Measurements from ENCODE around the gene SEC11A.
A peak's percentile ranks its signal among the peaks of the same experiment; 100 is the strongest.
"Not testable (repeated sequence)": the region's sequence is repeated elsewhere in the genome, so short reads cannot be mapped to it uniquely, and the experiment has no call there.

Gene SEC11A

GRCh38 chr15:84716036-84716732 lies at the start of gene SEC11A:
Gene SEC11A, minus strand, starts transcription at chr15:84716139. Its CDS starts 64 bp downstream, at chr15:84716075.
- DNase-seq = peak; percentile 42

GRCh38 chr15:84765675-84766074 lies 49.7 kb upstream of the SEC11A start:
- DNase-seq = no peak

- no peak for DNase-seq
Observed at GRCh38 chr15:84764989-84765388, 49.0 kb upstream of the SEC11A start.

DNA sequence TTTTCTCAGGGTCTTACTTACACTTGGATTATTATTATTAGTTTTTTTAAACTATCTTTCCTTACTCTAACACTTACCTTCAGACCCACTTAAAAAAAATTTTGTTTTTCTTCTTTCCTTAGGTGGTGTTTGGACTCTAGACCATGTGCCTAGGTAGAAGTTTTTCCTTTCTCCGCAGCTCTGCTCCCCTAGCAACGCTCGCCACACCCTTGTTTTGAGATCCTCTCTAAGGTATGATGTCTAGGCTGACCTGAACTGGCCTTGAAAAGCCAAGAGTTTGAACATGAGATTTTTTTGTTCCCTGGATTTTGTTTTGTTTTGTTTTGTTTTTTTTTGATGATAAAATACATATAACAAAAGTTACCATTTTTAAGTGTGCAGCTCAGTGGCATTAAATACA lies 48.6 kb upstream of the SEC11A start:
- DNase-seq = no peak

DNA sequence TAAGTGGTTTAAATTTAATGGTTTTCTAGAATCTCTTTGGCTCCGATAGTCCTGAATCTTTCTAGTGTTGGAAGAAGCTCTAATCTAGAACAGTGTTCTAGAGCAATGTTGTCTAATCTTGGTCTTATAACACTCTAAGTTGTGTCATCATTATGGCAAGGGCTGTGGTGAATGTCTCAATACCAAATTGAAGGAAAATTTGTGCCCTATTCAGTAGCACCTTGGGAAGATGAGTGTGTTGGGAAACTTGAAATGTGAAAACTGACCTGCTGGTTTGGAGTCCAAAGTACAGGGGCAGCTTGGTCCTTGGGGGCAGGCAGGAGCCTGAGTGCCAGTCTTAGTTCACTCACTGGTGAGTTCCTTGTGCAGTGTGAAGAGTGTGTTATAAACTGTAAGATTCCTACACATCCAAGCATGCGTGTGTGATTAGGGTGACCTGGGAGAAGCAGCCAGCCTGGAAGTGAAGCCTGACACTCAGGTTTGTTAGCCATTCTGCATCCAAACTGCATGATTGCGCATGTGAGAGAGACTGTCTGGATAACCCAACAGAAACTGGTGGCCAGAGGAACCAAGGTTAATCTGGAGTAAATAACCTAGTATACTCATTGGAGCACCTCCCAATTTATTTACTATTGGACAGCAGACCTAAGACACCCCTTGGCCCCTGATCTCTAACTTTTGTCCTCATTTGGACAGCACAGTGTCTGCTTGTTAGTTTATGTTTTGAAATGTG lies 47.1 kb upstream of the SEC11A start:
- no peak for DNase-seq

DNA sequence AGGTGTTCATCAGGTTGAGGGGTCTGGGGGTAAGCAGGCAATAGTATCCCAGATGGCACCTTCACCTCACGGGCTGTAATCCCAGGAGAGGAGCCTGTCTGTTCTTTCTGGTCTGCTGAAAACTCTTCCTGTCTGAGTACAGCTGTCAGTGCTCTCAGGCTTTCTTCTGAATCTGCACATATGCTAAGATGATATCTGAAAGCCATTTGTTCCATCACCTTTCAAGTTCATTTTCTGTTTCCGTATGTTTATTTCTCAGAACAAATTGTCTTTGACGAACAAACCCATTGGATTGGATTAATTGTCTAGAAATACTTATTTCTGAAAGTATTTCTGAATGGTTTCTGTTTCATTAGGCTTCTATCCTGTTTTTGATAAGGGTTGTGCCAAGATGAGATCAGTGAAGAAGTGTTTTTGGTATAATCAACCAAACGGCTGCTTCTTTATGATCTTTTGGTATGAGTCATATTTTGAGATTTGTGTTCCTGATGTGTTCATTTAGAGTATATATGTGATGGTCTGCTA lies 45.7 kb upstream of the SEC11A start:
- DNase-seq = no peak

- DNase-seq = no peak
Observed at GRCh38 chr15:84760219-84760618, 44.3 kb upstream of the SEC11A start.

GRCh38 chr15:84759018-84759417 lies 43.1 kb upstream of the SEC11A start:
- no peak for DNase-seq

GRCh38 chr15:84755736-84756527 lies 40.0 kb upstream of the SEC11A start:
- no peak for DNase-seq

- not testable (repeated sequence) for DNase-seq
Observed at GRCh38 chr15:84754889-84755288, 39.0 kb upstream of the SEC11A start.

- no peak for DNase-seq
Observed at GRCh38 chr15:84752700-84753099, 36.8 kb upstream of the SEC11A start.

- no peak for DNase-seq
Observed at GRCh38 chr15:84752195-84752594, 36.3 kb upstream of the SEC11A start.

- DNase-seq = not testable (repeated sequence)
Observed at GRCh38 chr15:84751721-84752120, 35.8 kb upstream of the SEC11A start.

GRCh38 chr15:84750583-84751092 lies 34.7 kb upstream of the SEC11A start:
- no peak for DNase-seq

GRCh38 chr15:84749111-84749991 lies 33.4 kb upstream of the SEC11A start:
- no peak for DNase-seq

- no peak for DNase-seq
Observed at GRCh38 chr15:84748274-84749110, 32.6 kb upstream of the SEC11A start, which contains the start of gene ZNF592. Gene ZNF592, plus strand, starts transcription at chr15:84748592. Its CDS starts 34,084 bp downstream, at chr15:84782676.

GRCh38 chr15:84747416-84748273 lies 31.7 kb upstream of the SEC11A start:
- DNase-seq = no peak

- no peak for DNase-seq
Observed at GRCh38 chr15:84741121-84741520, 25.2 kb upstream of the SEC11A start.

DNA sequence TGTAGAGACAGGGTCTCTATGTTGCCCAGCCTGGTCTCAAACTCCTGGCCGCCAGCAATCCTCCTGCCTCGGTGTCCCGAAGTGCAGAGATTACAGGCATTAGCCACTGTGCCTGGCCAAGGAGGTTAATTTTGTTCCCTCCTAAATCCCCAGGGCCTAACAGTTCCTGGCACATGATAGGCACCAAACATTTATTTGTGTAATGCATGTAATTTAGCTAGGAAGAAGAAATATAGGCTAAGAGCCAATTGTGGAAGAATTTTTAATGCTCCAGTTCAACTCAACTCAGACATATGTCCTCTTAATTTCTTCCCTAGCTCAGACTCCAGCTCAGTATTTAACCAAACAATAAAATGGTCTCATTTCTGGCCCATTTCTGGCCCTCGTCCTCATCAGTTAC lies 24.8 kb upstream of the SEC11A start:
- DNase-seq = no peak

- DNase-seq = no peak
Observed at GRCh38 chr15:84737005-84737404, 21.1 kb upstream of the SEC11A start.

All from NCI-H2029 treated with DMSO at 0.1 percent for 48 hours (cell line).